Measurements from ENCODE around the gene RBM33.

The RBM33 gene

GRCh38 chr7:155699180-155699579, 54.7 kb downstream of the RBM33 start:
- no peak for DNase-seq

DNA sequence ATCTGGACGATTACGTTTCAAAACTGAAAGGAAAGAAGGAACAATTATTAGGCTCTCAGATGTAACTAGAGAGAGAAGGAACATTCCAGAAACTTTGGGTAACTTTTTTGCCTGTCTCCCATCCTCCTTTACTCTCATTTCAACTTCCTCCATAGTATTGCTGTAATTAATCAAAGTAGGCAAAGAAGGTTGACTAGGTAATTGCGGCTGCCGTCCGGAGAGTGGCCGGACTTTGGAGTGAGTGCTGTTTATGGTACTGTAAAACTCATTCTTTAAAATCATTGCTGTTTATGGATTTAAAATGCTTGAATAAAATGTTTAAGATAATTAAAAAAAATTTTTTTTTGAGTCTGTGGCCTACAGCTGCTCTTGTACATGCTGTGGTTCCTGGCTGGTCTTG, 56.4 kb downstream of the RBM33 start:
- no peak for DNase-seq

DNA sequence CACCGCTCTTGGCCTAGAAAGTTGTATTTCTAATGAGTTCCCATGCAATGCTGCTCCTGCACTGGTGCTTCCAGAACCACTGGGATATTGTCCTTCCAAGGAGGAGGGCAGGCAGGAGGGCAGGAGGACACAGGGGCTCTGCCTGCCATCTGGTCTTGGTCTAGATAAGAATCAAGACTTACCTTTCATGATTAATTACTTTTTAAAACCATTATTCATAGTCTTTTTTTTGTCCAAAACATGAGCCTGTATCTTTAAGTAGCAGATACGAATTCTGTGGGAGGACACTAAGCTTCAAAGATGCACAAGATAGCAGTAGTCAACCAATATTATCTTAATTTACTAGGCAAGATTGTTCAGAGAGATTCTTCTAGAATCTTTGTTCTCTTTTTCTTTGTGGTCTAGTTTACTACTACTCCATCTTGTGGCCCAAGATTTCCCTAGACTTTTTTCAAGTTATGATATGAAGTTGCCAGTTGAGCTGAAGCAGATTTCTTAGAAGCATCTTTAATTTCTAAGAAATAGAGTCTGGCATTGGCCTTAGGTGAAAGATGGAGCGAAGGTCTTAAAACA, 57.6 kb downstream of the RBM33 start:
- DNase-seq, result no peak

DNA sequence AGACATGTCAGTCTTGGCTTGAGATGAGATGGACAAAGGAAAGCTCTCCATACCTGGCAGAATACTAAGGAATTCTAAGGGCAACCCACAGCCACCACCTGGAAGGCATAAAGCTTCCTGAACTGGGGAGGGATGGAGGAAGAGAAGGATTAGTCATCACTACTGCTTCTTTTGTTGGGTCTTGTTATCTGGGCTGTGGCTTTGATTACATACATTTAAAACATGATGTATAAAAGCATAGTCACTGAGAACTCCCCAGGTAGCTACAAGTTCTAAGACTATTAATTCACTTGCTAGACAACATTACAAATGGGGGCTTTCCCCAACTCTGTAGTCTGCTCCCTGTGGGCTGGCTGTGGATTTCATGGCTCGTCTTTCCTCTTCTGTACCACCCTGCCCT, 58.2 kb downstream of the RBM33 start:
- no peak for DNase-seq

DNA sequence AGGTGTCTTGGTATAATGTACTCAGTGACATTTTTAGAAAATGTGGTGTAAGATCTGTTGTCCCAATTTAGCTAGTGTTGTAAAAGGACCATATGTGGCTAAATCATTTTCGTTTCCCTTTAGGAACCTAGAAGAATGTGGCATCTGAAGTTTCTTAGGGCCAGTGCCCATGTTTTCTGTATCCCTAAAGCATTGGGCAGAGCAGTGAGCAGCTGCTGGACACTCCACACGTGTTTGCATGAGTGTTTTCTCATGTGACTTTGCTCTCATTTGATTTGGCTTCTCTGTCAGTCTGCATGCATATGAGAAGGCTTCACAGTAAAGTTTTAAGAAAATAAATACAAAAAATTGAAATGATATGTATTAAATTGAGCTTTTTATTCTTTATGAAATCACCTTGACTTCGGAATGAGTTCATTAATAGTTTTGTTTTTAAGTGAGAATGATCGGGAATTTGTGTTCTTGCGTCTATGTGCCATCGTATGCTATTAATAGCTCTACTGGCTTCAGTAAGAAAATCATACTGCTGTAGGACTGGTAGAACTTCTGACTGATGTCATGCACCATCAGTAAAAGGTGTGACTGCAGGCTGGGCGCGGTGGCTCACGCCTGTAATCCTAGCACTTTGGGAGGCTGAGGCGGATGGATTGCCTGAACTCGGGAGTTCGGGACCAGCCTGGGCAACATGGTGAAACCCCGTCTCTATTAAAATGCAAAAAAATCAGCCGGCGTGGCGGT, 61.3 kb downstream of the RBM33 start:
- DNase-seq, result no peak

- no peak for DNase-seq
Observed at GRCh38 chr7:155706376-155706775, 61.9 kb downstream of the RBM33 start.

- DNase-seq, result no peak
Observed at GRCh38 chr7:155709453-155709852, 65.0 kb downstream of the RBM33 start.

DNA sequence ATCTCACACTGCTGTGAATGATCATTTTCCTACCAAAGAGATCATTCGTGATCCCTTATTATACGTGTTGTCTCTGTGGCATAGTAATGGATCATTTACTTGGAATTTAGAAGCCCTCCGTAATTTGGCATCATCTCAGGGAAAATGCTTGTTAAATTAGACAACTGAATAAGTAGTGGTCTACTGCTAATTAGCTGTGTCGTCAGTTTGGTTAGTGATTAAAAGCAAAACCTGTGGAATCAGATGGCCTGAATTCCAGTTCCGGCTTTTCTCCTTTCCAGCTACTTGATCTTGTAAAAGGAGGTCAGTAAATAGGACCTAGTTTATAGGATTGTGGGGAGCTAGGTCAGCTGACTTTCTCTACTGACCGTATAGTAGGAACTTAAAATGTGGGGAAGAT, 65.6 kb downstream of the RBM33 start:
- DNase-seq, result no peak

DNA sequence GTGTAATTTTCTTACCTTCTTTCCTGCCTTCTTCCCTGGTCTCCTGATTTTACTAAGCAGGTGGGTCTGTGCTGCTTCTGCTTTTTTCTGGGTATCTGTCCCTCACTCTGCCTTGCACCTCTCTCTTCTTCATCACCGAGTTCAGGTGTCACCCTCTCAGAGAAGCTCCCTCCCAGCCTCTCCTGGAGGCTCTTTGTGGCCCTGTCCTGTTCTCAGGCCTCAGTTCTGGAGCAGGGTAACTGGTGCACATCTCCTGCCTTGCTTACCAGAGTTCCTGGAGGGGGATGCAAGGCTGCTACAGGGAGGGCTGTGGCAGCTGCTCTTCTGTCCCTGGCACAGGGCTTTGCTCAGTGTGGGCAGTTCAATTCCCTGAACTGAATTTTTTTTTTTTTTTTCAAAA, 66.1 kb downstream of the RBM33 start:
- DNase-seq, result no peak

DNA sequence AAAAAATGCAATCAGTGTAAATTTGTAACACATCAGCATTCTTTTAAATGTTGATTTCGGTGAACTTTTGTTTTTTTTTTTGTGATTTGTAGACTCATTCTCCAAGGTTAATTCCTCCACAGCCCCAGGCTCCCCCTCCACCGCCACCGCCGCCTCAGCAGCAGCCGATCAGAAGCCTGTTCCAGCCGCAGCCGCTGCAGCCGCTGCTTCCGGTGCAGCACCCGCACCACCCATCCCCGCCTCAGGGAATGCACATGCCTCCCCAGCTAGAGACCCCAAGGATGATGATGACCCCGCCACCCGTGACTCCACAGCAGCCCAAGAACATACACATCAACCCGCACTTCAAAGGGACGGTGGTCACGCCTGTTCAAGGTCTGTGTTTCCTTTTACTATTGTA, 66.6 kb downstream of the RBM33 start:
- DNase-seq, result no peak

GRCh38 chr7:155713384-155713783, 68.9 kb downstream of the RBM33 start:
- no peak for DNase-seq

GRCh38 chr7:155714702-155715101, 70.2 kb downstream of the RBM33 start:
- no peak for DNase-seq

DNA sequence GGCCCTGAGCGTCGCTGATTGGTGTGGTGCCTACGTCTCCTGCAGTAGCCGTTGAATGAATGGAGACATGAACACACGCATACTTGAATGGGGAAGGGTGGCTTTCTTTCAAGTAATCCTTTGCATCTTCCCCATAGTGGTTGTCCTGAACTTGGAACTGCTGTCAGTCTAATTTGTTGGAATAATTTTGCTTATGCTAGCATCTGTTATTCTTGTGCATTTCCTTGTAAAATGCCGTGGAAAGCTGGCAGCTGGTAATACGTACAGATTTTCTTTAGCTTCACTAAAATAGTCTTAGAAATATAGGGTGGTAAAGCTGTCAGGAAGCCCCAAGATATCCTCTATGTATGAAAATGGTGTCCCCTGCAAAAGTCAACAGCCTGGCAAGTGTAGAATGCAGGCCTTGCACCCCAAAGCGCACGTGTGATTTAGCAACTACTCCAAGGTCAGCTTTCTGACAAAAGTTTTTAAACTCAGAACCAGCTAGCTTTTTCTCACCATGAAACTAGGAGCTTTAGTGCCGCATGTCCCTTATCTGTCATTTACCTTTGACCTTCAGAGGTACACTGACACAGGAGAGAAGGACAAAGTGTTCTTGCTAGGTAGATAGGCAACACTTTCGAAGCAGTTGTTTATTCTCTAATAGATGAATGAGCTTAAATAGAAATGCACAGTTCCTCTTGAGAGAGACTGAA, 70.8 kb downstream of the RBM33 start:
- DNase-seq, result no peak

- DNase-seq, result no peak
Observed at GRCh38 chr7:155717010-155717744, 72.7 kb downstream of the RBM33 start.

DNA sequence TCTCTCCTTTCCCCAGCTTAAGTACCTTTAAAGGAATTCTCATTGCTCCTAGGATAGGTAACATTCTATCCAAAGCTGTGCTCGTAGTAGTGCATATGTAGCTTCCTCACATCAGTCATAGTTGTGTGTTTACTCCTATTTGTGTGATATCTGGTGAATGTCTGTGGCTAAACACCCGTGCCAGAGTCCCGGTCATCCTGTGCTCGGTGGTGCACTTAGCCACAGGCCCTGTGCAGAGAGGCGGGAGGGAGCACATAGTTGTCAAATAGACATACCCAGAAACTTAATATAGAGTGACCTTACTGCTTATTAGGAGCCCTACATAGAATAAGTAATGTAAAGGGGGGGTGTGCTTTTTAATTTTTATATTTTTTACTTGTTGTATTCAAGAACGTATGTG, 76.6 kb downstream of the RBM33 start:
- no peak for DNase-seq

DNA sequence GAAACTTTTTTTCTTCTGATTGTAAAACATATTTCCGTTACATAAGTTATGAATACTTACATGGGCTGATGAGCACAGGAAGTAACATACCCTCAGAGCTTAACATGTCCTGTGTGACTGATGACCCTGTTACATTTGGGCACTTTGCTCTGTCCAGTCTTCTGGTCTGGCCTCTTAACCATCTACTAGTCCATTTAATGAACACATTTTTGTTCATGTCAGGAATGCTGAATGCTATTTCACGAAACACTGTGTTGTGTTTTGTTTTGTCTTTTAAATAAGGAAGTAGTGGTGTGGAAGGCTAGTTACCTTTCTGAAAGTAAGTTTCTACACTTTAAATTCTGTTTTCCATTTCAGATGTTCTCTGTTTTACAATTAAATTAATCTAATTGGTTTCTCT, 77.7 kb downstream of the RBM33 start:
- DNase-seq, result no peak

DNA sequence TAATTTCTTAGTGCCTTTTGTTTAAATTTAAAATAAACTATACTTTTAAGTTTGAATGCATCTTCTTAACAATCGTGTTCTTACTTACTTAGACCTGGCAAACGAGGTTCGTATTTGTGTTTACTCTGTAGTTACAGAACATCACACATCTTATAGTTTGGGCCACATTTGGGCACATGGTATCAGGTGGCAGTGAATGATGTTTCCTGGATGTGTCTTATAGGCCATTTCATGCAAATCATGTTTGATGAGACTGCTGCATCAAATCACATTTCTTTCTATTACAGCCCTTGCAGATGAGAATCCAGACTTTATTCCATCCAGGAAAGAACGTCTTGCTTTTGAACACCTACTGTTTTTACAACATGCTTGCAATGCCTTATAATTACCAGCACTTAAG, 78.5 kb downstream of the RBM33 start:
- DNase-seq, result no peak

GRCh38 chr7:155724327-155725005, 80.0 kb downstream of the RBM33 start:
- DNase-seq, result peak in 1 of 2 experiments; percentile 12

DNA sequence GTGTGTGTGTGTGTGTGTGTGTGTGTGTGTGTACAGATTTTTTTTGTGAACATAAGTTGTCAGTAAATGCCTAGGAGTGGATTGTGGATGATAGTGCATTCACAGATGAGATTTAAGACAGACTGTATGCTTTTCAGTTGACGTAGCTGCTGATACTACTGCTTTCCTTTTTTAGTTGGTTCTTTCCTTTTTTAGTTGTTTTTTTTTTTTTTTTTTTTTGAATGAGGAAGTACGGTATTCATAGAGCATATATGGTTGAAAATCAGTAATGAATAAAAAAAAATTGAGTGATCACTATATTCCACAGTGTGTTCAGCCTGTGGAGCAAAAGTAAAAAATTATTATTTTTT, 80.5 kb downstream of the RBM33 start:
- DNase-seq, result no peak

DNA sequence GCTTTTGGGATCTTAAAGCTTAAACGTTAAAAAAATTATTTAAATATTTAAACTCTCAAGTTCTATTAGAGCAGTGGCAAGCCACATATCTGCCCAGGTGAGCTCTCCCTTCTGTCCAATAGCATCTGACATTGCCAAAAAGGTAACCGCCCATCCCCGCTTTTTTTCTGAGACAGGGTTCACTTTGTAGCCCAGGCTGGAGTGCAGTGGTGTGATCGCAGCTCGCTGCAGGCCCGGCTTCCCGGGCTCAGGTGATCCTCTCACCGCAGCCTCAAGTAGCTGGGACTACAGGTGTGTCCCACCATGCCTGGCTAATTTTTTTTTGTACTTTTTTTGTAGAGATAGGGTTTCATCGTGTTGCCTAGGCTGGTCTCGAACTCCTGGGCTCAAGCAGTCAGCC, 83.2 kb downstream of the RBM33 start:
- no peak for DNase-seq

- no peak for DNase-seq
Observed at GRCh38 chr7:155728116-155728515, 83.7 kb downstream of the RBM33 start.

DNA sequence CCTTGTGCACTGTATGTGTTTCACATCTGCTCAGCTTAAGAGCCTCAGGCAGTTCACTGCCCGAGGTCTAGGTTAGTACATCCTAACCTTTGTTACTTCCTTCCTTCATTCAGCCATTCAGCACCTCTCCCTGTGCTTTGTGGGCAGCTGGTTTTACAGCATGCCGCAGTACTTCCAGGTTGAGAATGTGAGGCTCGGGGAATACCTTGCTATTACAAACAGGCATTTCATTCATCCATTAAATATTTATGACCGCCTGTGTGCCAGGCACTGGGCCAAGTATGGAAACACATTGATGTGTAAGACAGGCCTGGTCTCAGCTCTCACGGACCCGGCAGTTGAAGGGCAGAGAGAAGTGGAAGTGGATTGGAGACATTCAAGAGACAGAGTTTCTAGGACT, 85.4 kb downstream of the RBM33 start:
- no peak for DNase-seq

GRCh38 chr7:155731380-155731779, 86.9 kb downstream of the RBM33 start:
- no peak for DNase-seq

All from NCI-H524 (cell line).